DOHH2 (cell line): ENCODE data around the gene FHOD3.

Experiments used
- EZH2phosphoT487 ChIP-seq: fragments of 200-600 bp; sonication (generic); IDR thresholded peaks from 2 replicates; pipeline ENCODE4 v1.6.1; 2017; ENCODE audit warnings: borderline replicate concordance, mild to moderate bottlenecking, antibody characterized with exemption, low read length, moderate library complexity, mixed read lengths
- TF ChIP-seq, protein P1 (sequence below): fragments of 200-600 bp; sonication (generic); IDR thresholded peaks from one replicate; pipeline ENCODE4 v1.5.1; 2014; ENCODE audit warnings: antibody characterized with exemption, mild to moderate bottlenecking, low read depth, low read length; ENCODE audit not compliant: poor library complexity, severe bottlenecking

GRCh38 chr18:36516258-36516657, 218.7 kb downstream of the FHOD3 start:
- TF ChIP-seq, protein P1, sequence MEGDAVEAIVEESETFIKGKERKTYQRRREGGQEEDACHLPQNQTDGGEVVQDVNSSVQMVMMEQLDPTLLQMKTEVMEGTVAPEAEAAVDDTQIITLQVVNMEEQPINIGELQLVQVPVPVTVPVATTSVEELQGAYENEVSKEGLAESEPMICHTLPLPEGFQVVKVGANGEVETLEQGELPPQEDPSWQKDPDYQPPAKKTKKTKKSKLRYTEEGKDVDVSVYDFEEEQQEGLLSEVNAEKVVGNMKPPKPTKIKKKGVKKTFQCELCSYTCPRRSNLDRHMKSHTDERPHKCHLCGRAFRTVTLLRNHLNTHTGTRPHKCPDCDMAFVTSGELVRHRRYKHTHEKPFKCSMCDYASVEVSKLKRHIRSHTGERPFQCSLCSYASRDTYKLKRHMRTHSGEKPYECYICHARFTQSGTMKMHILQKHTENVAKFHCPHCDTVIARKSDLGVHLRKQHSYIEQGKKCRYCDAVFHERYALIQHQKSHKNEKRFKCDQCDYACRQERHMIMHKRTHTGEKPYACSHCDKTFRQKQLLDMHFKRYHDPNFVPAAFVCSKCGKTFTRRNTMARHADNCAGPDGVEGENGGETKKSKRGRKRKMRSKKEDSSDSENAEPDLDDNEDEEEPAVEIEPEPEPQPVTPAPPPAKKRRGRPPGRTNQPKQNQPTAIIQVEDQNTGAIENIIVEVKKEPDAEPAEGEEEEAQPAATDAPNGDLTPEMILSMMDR: no peak
- no peak for TF ChIP-seq EZH2phosphoT487
